Activated T-helper 1 cell treated with anti-CD3 and anti-CD28 coated beads, Interleukin-12 subunit alpha, Interleukin-12 subunit beta, Interleukin-2, Interleukin-4 antibody, amounts not matched to agents 30 ng/mL and 10 ng/mL and 1 ng/mL, durations not matched to agents 14 hours and 24 hours and 36 hours (primary cell): Measurements from ENCODE around the gene AAR2. TPM values are rescaled to one million over a fixed set of nuclear protein-coding genes. Genes with fewer than 3 reads are reported as not detected.

Experiments
- DNase-seq: peaks from one replicate; pipeline ENCODE4 v3.0.0; 2021; ENCODE audit warnings: low spot score
- H3K27ac Mint-ChIP-seq: one replicate; pipeline ENCODE4 v1.8.0; 2021; ENCODE audit warnings: mild to moderate bottlenecking, mixed read lengths
- H3K27me3 Mint-ChIP-seq: one replicate; pipeline ENCODE4 v1.8.0; 2022; ENCODE audit warnings: mild to moderate bottlenecking, moderate library complexity, mixed read lengths; ENCODE audit not compliant: insufficient read depth
- H3K36me3 Mint-ChIP-seq: one replicate; pipeline ENCODE4 v1.8.0; 2021; ENCODE audit warnings: low read depth, mixed read lengths
- H3K4me1 Mint-ChIP-seq: one replicate; pipeline ENCODE4 v1.8.0; 2021; ENCODE audit warnings: low read depth, mixed read lengths
- H3K4me3 Mint-ChIP-seq: one replicate; pipeline ENCODE4 v1.8.0; 2021; ENCODE audit warnings: mild to moderate bottlenecking, moderate library complexity, mixed read lengths
- H3K9me3 Mint-ChIP-seq: one replicate; pipeline ENCODE4 v1.8.0; 2021; ENCODE audit warnings: mixed read lengths
- intact Hi-C: fragments of 100-400 bp; cut with micrococcal nuclease; formaldehyde crosslinking; loops from one replicate; pipeline ENCODE4 v1.15.1; 2024
- total RNA-seq: library from RNA; stranded (reverse); gene quantifications from 2 replicates; pipeline ENCODE4 v1.2.3, GENCODE V29; 2022

AAR2 gene
- total RNA-seq, 1 donor from 2014 or later: 36.7 TPM

DNA sequence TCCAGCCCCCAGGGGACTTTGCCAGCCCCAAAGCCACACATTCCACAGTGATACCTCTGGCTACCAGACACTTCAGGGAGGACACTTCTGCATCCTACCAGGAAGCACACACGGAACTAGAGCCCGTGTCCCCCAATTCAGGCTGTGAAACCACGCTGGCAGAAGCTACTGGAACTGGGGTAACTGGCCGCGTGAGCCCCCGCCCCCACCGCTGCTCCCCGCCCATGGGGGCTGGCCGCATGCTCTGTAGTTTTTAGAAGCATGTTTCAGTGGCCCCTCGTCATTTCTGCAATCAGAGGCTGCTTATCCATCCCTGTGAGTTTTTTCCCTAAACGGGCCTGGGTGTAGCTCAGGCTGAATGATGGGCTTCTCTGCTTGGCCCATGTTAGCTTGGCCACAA, 28.7 kb upstream of the AAR2 start:
- Mint-ChIP-seq H3K4me1 (peaks cover 5% of the 10 kb centered on the region), H3K4me3 (no peak overlapping the region), H3K36me3 (no peaks in the 10 kb centered on the region), H3K27me3 (peaks cover 4% of the 10 kb centered on the region), H3K9me3 (no peaks in the 10 kb centered on the region), H3K27ac (no peak overlapping the region)
- intact Hi-C loops: no loop called here
- DNase-seq: no peak

- H3K4me1 Mint-ChIP-seq: peaks cover 1% of the 10 kb centered on the region
- H3K4me3 Mint-ChIP-seq: no peak overlapping the region
- no peaks in the 10 kb centered on the region for H3K36me3 Mint-ChIP-seq
- DNase-seq: no peak
- no peaks in the 10 kb centered on the region for H3K27me3 Mint-ChIP-seq
- intact Hi-C loops: no loop called here
- H3K27ac Mint-ChIP-seq: peak overlapping the region; percentile 34
- H3K9me3 Mint-ChIP-seq: no peaks in the 10 kb centered on the region
These were observed 28.0 kb upstream of the AAR2 start for GRCh38 chr20:36208257-36208656.

- Mint-ChIP-seq H3K4me1 (no peaks in the 10 kb centered on the region), H3K4me3 (no peak overlapping the region), H3K9me3 (no peaks in the 10 kb centered on the region), H3K27me3 (no peaks in the 10 kb centered on the region), H3K27ac (no peak overlapping the region), H3K36me3 (no peaks in the 10 kb centered on the region)
- intact Hi-C loops: no loop called here
- DNase-seq: no peak
These were observed 25.7 kb upstream of the AAR2 start for GRCh38 chr20:36210436-36211021.

GRCh38 chr20:36213362-36213761, 22.9 kb upstream of the AAR2 start:
- intact Hi-C loops: no loop called here
- no peak overlapping the region for H3K4me3 Mint-ChIP-seq
- H3K9me3 Mint-ChIP-seq: no peaks in the 10 kb centered on the region
- H3K27me3 Mint-ChIP-seq: peaks cover 5% of the 10 kb centered on the region
- H3K27ac Mint-ChIP-seq: no peak overlapping the region
- DNase-seq: no peak
- H3K4me1 Mint-ChIP-seq: no peaks in the 10 kb centered on the region
- H3K36me3 Mint-ChIP-seq: no peaks in the 10 kb centered on the region

DNA sequence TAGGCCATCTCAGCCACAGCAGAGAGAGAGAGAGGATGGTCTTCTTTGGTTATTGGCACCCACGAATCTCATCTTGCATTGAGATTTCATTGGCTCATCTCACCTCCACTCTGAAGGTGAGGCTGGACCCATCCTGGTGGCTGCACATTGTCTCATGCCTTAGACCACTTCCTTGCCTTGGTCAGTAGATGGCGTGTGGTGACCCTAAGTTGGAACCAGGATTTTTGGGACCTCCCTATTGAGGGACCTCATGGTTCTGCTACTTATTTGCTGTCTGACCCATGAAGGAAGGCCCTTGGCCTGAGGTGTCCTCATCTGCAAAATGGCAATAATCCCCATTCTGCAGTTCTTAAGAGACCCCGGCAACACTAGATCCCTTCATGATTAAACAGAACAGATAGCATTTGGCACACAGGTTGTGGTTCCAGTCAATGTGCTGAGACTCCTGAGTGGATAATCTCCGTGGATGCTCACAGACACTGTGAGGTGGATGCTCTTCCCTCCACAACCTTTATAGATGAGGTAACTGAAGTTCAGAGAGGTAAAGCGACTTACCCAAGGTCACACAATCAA, 21.5 kb upstream of the AAR2 start:
- Mint-ChIP-seq H3K4me3 (no peak overlapping the region), H3K27me3 (peaks cover 5% of the 10 kb centered on the region), H3K36me3 (no peaks in the 10 kb centered on the region), H3K9me3 (no peaks in the 10 kb centered on the region), H3K27ac (no peak overlapping the region), H3K4me1 (no peaks in the 10 kb centered on the region)
- intact Hi-C loops: loop anchor here (1.0 kb wide), 1 partner anchor 225 kb away; no protein-coding TSS in a partner anchor
- DNase-seq: no peak

DNA sequence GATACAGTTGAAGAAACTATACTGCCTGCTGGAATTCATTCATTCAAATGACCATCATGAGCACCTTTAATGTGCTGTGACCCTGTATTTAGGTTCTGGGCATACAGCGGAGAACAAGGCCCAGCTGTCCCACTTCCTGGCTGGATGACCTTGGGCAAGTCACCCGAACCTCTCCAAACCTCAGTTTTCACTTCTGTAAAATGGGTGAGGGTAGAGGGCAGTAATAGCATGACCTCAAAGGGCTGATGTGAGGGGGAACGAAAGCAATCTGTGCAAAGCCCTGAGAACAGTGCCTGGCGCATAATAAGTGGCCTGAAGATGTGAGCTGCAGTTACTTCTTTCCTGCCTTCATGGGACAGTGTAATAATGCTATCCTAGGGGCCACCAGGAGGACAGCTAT, 20.5 kb upstream of the AAR2 start:
- Mint-ChIP-seq H3K4me1 (no peaks in the 10 kb centered on the region), H3K4me3 (no peak overlapping the region), H3K27ac (no peak overlapping the region), H3K27me3 (peaks cover 5% of the 10 kb centered on the region), H3K36me3 (no peaks in the 10 kb centered on the region), H3K9me3 (no peaks in the 10 kb centered on the region)
- intact Hi-C loops: no loop called here
- no peak for DNase-seq

DNA sequence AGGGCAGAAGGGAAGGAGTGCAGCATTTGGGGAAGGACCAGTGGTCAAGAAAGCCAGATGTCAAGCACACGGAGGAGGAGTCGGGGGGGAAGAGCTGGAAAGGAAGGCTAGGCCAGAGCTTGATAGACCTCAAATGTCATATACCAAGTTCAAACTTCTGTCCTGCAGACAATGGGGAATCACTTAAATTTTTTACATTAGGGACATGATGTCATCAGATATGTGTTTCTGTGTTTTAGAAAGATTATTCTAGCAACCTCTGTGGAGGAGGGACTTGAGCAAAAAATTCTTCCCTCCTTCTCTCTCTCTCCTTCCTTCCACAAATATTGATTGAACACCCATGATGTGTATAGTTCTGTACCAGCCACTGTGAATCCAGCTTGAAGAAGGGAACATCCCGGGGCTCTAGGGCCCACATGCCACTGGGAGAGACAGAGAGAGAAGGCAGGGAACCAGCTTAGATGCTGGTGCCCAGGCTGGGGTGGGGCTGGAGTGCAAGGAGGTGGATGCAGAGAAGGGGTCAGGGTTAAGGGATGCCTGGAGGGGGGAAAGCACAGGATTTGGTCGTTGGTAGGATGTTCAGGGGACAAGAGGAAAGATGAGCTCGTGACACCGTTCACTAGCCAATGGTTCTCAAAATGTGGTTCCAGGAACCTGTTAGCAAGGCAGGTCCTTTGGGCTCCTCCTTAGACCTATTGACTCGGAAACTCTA, 19.8 kb upstream of the AAR2 start:
- DNase-seq: no peak
- Mint-ChIP-seq H3K27me3 (peaks cover 5% of the 10 kb centered on the region), H3K27ac (no peak overlapping the region), H3K4me3 (no peak overlapping the region), H3K4me1 (no peaks in the 10 kb centered on the region), H3K36me3 (no peaks in the 10 kb centered on the region), H3K9me3 (no peaks in the 10 kb centered on the region)
- intact Hi-C loops: no loop called here

- intact Hi-C loops: no loop called here
- Mint-ChIP-seq H3K9me3 (no peaks in the 10 kb centered on the region), H3K4me1 (no peaks in the 10 kb centered on the region), H3K27me3 (peaks cover 5% of the 10 kb centered on the region), H3K4me3 (no peak overlapping the region), H3K27ac (no peak overlapping the region), H3K36me3 (no peaks in the 10 kb centered on the region)
- DNase-seq: no peak
These were observed 19.1 kb upstream of the AAR2 start for GRCh38 chr20:36217226-36217625.

DNA sequence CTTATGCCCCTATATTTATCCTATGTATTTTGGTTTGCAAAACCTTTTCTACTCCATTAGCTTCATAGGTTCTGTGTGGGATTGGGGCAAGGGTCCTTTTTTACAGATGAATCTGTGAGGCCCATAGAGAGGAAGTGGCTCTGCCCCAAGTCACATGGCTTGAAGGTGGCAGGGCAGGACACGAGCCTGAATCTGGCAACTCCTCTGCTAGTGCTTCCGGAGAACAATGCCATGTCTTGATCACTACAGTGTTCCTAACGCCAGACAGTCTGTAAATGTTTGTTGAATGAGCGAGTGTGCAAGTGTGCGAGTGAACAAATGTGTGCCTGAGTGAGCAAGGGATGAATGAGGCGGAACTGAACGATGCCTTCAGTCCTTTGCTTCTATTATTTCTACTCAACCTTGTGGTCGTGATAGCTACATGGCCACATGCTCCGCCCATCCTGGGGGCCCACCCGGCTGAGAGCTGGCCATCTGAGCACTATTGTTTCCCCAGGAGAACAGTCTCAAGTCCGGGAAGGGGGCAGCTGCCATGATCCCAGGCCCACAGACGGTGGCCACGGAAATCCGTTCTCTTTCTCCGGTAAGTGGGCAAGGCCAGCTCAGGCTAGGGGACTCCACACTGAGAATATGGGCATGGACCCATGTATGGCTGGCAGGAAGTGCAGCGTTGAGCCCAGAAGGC, 17.8 kb upstream of the AAR2 start:
- Mint-ChIP-seq H3K9me3 (no peaks in the 10 kb centered on the region), H3K4me1 (no peaks in the 10 kb centered on the region), H3K27me3 (peaks cover 5% of the 10 kb centered on the region), H3K27ac (no peak overlapping the region), H3K36me3 (no peaks in the 10 kb centered on the region), H3K4me3 (no peak overlapping the region)
- DNase-seq: no peak
- intact Hi-C loops: no loop called here

DNA sequence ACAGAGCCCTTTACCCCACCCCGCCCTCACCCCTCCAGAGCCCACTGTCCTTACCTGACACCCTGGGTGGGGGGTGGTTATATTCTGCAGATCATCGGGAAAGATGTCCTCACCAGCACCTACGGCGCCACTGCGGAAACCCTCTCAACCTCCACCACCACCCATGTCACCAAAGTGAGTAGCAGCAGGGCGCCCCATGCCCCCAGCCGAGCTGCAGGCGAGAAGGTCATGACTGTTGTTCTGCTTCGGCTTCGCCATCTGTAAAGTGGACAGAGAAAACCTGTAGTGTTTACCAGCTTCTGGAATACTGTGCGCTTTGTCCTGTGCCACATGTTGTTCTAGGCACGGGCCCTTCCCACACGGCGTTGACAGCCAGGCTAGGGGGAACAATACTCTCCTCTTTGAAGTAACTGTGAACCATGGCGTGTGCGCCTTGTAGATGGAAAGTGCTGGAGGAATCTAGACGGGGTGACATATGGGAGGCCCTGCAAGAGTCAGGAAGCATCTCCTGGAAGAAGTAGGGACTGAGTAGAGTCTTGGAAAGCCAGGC, 16.5 kb upstream of the AAR2 start:
- no peak overlapping the region for H3K4me3 Mint-ChIP-seq
- DNase-seq: no peak
- H3K36me3 Mint-ChIP-seq: no peaks in the 10 kb centered on the region
- H3K9me3 Mint-ChIP-seq: no peaks in the 10 kb centered on the region
- no peaks in the 10 kb centered on the region for H3K4me1 Mint-ChIP-seq
- peaks cover 5% of the 10 kb centered on the region for H3K27me3 Mint-ChIP-seq
- intact Hi-C loops: no loop called here
- H3K27ac Mint-ChIP-seq: no peak overlapping the region

DNA sequence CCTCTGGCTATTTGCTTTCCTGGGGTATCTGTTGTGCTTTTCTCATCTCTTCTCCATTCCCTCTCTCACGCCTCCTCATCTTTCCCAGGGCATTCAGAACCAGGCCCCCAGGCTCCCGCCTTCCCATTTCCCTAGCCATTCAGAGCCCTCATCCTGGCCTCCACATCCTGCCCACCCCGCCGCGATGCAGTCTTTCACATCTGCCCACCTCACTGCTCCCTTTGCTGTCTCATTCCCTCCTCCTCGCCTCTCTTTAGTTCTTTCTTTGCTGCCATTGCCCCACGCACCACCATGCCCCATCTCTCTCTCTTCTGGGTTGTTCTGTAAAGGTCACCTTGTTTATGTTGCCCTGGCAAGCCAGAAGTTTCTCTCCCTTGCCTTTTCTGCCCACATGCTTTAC, 10.6 kb upstream of the AAR2 start:
- H3K4me1 Mint-ChIP-seq: peaks cover 17% of the 10 kb centered on the region
- no peak overlapping the region for H3K4me3 Mint-ChIP-seq
- H3K9me3 Mint-ChIP-seq: no peaks in the 10 kb centered on the region
- intact Hi-C loops: no loop called here
- H3K27ac Mint-ChIP-seq: no peak overlapping the region
- peaks cover 6% of the 10 kb centered on the region for H3K27me3 Mint-ChIP-seq
- no peak for DNase-seq
- H3K36me3 Mint-ChIP-seq: no peaks in the 10 kb centered on the region

DNA sequence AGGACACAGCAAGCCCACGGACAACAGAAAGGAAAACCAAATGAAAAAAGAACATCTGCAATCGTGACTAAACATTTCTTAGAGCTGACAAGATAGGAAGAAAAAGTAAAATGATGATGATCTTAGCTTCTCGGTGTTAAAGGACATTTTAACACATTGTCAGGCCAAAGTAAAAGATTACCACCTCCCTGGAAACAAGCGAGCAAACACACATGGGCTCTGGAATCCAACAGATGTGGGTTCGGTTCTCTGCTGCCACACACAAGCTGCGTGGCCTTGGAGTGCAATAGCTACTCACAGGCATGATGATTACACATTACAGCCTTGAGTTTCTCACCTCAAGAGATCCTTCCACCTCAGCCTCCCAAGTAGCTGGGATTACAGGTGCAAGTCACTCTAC, 7.5 kb upstream of the AAR2 start:
- peaks cover 23% of the 10 kb centered on the region for H3K4me1 Mint-ChIP-seq
- no peak overlapping the region for H3K27ac Mint-ChIP-seq
- peaks cover 6% of the 10 kb centered on the region for H3K27me3 Mint-ChIP-seq
- no peak overlapping the region for H3K4me3 Mint-ChIP-seq
- H3K36me3 Mint-ChIP-seq: no peaks in the 10 kb centered on the region
- DNase-seq: no peak
- intact Hi-C loops: no loop called here
- no peaks in the 10 kb centered on the region for H3K9me3 Mint-ChIP-seq

GRCh38 chr20:36230019-36230418, 6.3 kb upstream of the AAR2 start:
- no peak for DNase-seq
- Mint-ChIP-seq H3K36me3 (no peaks in the 10 kb centered on the region), H3K27me3 (peaks cover 6% of the 10 kb centered on the region), H3K27ac (no peak overlapping the region), H3K4me3 (no peak overlapping the region), H3K4me1 (peaks cover 23% of the 10 kb centered on the region), H3K9me3 (no peaks in the 10 kb centered on the region)
- intact Hi-C loops: no loop called here
